Hypothalamus (tissue), 51 donors: ENCODE data around the gene MEGF6.

Source experiments
- DNase-seq, 51 donors: peaks; one replicate each; lab custom pipeline; 2025; lab: John Stamatoyannopoulos, UW

The MEGF6 gene

GRCh38 chr1:3530086-3530925 lies 81.0 kb downstream of the MEGF6 start:
- DNase-seq: no peak

- DNase-seq: peak in 18 of 51 donors; percentile 4 to 44 (median 20)
Observed at GRCh38 chr1:3529099-3529729, 82.1 kb downstream of the MEGF6 start.

GRCh38 chr1:3527774-3528173 lies 83.5 kb downstream of the MEGF6 start:
- no peak for DNase-seq

- DNase-seq: no peak
Observed at GRCh38 chr1:3525551-3526482, 85.5 kb downstream of the MEGF6 start.

- DNase-seq: no peak
Observed at GRCh38 chr1:3524556-3525203, 86.6 kb downstream of the MEGF6 start.

- no peak for DNase-seq
Observed at GRCh38 chr1:3523980-3524379, 87.3 kb downstream of the MEGF6 start.

- DNase-seq: no peak
Observed at GRCh38 chr1:3522564-3523265, 88.6 kb downstream of the MEGF6 start.

GRCh38 chr1:3522112-3522511 lies 89.2 kb downstream of the MEGF6 start:
- no peak for DNase-seq

- DNase-seq: no peak
Observed at GRCh38 chr1:3521426-3521825, 89.9 kb downstream of the MEGF6 start.

- no peak for DNase-seq
Observed at GRCh38 chr1:3520419-3521378, 90.6 kb downstream of the MEGF6 start.

GRCh38 chr1:3519301-3519885 lies 91.9 kb downstream of the MEGF6 start:
- no peak for DNase-seq

- DNase-seq: no peak
Observed at GRCh38 chr1:3518756-3519155, 92.6 kb downstream of the MEGF6 start.

- no peak for DNase-seq
Observed at GRCh38 chr1:3518256-3518655, 93.1 kb downstream of the MEGF6 start.

GRCh38 chr1:3516911-3517675 lies 94.2 kb downstream of the MEGF6 start:
- DNase-seq: no peak

- DNase-seq: no peak
Observed at GRCh38 chr1:3516481-3516869, 94.8 kb downstream of the MEGF6 start.

GRCh38 chr1:3515774-3516480 lies 95.4 kb downstream of the MEGF6 start:
- DNase-seq: peak in 1 of 51 donors; percentile 5

- no peak for DNase-seq
Observed at GRCh38 chr1:3515272-3515671, 96.0 kb downstream of the MEGF6 start.
